DND-41 (cell line): ENCODE data around the gene ANKDD1A.

Source experiments
- ATAC-seq: fragments of 200-7000 bp; cut with Tn5 transposase; 3 replicates; pipeline ENCODE4 v1.9.1; 2021; ENCODE audit warnings: low read depth; ENCODE audit not compliant: insufficient read depth
- DNase-seq: peaks from one replicate; pipeline ENCODE4 v3.0.0-alpha.2; 2020
- H2AFZ ChIP-seq: 2 replicates; pipeline ENCODE4 v1.6.0; 2012; ENCODE audit warnings: low read depth, low read length
- H3K27ac ChIP-seq: 2 replicates; pipeline ENCODE4 v1.5.1; 2012; ENCODE audit warnings: low read length, inconsistent platforms
- H3K27me3 ChIP-seq: fragments of 200-600 bp; sonication (generic); 2 replicates; pipeline ENCODE4 v1.6.0; 2012; ENCODE audit warnings: low read length, mild to moderate bottlenecking, inconsistent platforms; ENCODE audit not compliant: insufficient read depth, poor library complexity
- H3K36me3 ChIP-seq: 2 replicates; pipeline ENCODE4 v1.5.1; 2012; ENCODE audit warnings: low read length, inconsistent platforms; ENCODE audit not compliant: insufficient read depth
- H3K4me1 ChIP-seq: 2 replicates; pipeline ENCODE4 v1.5.1; 2012; ENCODE audit warnings: mild to moderate bottlenecking, low read length; ENCODE audit not compliant: insufficient read depth
- H3K4me2 ChIP-seq: 2 replicates; pipeline ENCODE4 v1.6.0; 2012; ENCODE audit warnings: mild to moderate bottlenecking, moderate library complexity, low read length, inconsistent platforms; ENCODE audit not compliant: insufficient read depth
- H3K4me3 ChIP-seq, 2 experiments: fragments of 200-600 bp in 1 of 2; shearing (Covaris generic) in 1 of 2; 2 replicates each; pipeline ENCODE4 v1.5.1; 2012 to 2016; ENCODE audit warnings: inconsistent platforms in 2 of 2, low read length in 2 of 2, mild to moderate bottlenecking in 2 of 2, low read depth in 1 of 2, moderate library complexity in 1 of 2
- H3K79me2 ChIP-seq: 2 replicates; pipeline ENCODE4 v1.6.0; 2012; ENCODE audit warnings: low read length, inconsistent platforms; ENCODE audit not compliant: insufficient read depth
- H3K9ac ChIP-seq: 2 replicates; pipeline ENCODE4 v1.6.0; 2012; ENCODE audit warnings: low read depth, mild to moderate bottlenecking, inconsistent platforms, low read length, moderate library complexity
- H3K9me3 ChIP-seq: 2 replicates; pipeline ENCODE4 v1.5.1; 2012; ENCODE audit warnings: low read length, moderate library complexity, mild to moderate bottlenecking, inconsistent platforms; ENCODE audit not compliant: insufficient read depth, severe bottlenecking
- H4K20me1 ChIP-seq: 2 replicates; pipeline ENCODE4 v1.6.0; 2012; ENCODE audit warnings: low read length; ENCODE audit not compliant: insufficient read depth
- EZH2 ChIP-seq: IDR thresholded peaks from 3 replicates; pipeline ENCODE4 v1.6.1; 2012; ENCODE audit warnings: borderline replicate concordance, low read depth, mild to moderate bottlenecking, moderate library complexity, low read length, inconsistent platforms; ENCODE audit not compliant: severe bottlenecking
- TF ChIP-seq, protein P1 (sequence below): IDR thresholded peaks from 2 replicates; pipeline ENCODE4 v1.5.1; 2012; ENCODE audit warnings: borderline replicate concordance, low read length, moderate library complexity, mild to moderate bottlenecking; ENCODE audit not compliant: poor library complexity, severe bottlenecking; ENCODE audit errors: extremely low read depth

The ANKDD1A gene

DNA sequence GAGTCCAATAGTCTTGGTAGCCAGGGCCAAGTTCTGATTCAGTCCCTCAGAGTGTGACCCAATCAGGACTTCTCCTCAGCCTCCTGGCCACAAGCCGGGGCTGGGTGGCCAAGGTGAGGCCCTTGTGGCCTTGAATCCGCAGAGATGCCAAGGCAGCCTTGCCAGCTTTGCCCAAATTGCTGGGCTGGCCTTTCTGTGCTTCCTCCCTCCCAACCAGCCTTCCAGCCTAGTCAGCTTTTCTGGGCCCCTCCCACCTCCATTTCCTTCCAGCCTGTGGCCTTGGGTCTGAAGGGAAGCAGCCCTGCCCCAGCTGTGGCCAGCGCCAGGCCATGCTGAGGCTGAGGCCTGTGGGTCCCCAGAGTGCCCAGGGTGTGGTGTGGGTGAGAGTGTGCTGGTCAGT is 34.3 kb upstream of the ANKDD1A start:
- Histone ChIP-seq H3K36me3 (no peaks in the 10 kb centered on the region), H3K4me1 (no peaks in the 10 kb centered on the region), H3K9me3 (no peaks in the 10 kb centered on the region), H3K79me2 (no peaks in the 10 kb centered on the region), H3K9ac (no peak overlapping the region), H2AFZ (no peak overlapping the region), H3K27ac (no peak overlapping the region), H3K4me3 (no peak overlapping the region), H3K27me3 (no peaks in the 10 kb centered on the region), H3K4me2 (no peak overlapping the region), H4K20me1 (no peaks in the 10 kb centered on the region)
- no peak for DNase-seq
- ATAC-seq: no peak
- no peak for TF ChIP-seq EZH2
- TF ChIP-seq, protein P1, sequence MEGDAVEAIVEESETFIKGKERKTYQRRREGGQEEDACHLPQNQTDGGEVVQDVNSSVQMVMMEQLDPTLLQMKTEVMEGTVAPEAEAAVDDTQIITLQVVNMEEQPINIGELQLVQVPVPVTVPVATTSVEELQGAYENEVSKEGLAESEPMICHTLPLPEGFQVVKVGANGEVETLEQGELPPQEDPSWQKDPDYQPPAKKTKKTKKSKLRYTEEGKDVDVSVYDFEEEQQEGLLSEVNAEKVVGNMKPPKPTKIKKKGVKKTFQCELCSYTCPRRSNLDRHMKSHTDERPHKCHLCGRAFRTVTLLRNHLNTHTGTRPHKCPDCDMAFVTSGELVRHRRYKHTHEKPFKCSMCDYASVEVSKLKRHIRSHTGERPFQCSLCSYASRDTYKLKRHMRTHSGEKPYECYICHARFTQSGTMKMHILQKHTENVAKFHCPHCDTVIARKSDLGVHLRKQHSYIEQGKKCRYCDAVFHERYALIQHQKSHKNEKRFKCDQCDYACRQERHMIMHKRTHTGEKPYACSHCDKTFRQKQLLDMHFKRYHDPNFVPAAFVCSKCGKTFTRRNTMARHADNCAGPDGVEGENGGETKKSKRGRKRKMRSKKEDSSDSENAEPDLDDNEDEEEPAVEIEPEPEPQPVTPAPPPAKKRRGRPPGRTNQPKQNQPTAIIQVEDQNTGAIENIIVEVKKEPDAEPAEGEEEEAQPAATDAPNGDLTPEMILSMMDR: no peak

DNA sequence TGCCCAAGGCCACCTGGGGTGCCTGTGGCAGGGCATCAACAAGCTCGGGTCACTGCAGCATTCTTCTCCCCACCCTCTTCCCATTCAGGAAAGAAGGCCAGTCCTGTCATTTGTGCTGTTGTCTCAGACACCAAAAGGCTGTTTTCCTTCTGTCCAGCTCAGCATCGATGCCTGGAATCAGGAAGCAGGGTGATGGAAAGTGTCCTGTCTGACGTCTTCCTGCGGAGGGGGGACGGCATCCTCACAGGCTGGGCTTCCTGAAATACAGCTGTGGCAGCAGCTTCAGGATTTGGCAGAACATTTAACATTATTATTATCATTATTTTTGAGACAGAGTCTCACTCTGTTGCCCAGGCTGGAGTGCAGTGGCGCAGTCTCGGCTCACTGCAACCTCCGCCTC is 33.0 kb upstream of the ANKDD1A start:
- Histone ChIP-seq H3K4me1 (no peaks in the 10 kb centered on the region), H3K36me3 (no peaks in the 10 kb centered on the region), H3K79me2 (no peaks in the 10 kb centered on the region), H3K27me3 (no peaks in the 10 kb centered on the region), H3K4me2 (no peak overlapping the region), H3K9ac (no peak overlapping the region), H3K4me3 (no peak overlapping the region), H3K9me3 (no peaks in the 10 kb centered on the region), H4K20me1 (no peaks in the 10 kb centered on the region), H3K27ac (no peak overlapping the region), H2AFZ (no peak overlapping the region)
- DNase-seq: no peak
- no peak for TF ChIP-seq EZH2
- TF ChIP-seq, protein P1: no peak
- ATAC-seq: no peak

DNA sequence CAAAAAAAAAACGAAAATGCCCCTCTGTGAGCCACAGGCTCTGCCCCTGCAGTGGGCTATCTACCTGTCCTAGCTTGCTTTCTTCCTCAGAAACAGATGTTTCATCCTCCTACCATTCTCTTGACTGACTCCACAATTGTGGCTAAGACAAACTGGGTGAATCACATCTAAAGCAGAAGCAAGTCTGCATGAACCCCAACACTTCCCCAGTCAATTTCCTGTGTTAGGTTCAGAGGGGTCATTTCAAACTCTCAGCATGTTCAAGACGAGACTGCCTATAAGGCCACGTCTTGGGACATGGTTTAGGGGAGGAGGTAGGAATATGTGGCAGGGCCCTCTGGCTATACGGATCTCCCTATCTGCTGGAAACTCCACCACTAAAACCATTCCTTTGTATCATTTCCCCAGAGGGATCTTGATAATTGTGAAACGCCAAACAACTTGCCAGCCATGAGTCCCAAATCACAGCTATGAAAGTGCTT is 28.6 kb upstream of the ANKDD1A start:
- no peak overlapping the region for H3K4me3 ChIP-seq
- no peaks in the 10 kb centered on the region for H3K79me2 ChIP-seq
- no peak overlapping the region for H3K9ac ChIP-seq
- H3K27ac ChIP-seq: no peak overlapping the region
- no peaks in the 10 kb centered on the region for H3K9me3 ChIP-seq
- ATAC-seq: no peak
- no peaks in the 10 kb centered on the region for H3K36me3 ChIP-seq
- H4K20me1 ChIP-seq: no peaks in the 10 kb centered on the region
- H3K27me3 ChIP-seq: no peaks in the 10 kb centered on the region
- TF ChIP-seq EZH2: no peak
- TF ChIP-seq, protein P1: no peak
- no peaks in the 10 kb centered on the region for H3K4me1 ChIP-seq
- H2AFZ ChIP-seq: no peak overlapping the region
- DNase-seq: no peak
- H3K4me2 ChIP-seq: no peak overlapping the region

DNA sequence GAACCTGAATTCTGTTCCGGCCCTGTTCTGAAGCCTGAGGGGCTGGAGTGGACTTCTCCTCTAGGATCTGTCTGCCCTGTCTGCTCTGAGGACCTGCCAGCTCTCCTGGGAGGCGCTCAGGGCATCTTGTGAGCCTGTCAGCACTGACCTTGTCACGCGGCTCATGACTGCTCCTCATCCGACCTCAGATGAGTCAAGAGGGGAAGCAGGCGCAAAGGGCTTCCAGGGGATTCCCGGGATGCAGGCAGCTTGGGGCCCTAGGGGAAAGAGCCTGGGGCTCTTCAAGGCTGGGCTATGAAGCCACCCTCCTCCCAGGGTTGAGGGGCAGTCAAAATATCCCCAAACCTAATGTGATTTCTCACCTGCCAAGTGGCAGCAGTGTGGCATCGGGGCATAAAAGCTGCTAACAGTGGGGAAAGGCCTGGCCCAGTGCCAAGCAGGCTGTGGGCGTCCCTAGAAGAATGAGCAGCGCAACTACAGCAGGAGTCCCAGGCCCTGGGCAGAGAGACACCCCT is 27.6 kb upstream of the ANKDD1A start:
- DNase-seq (peak; percentile 15), ATAC-seq (no peak)
- Histone ChIP-seq H4K20me1 (no peaks in the 10 kb centered on the region), H3K4me2 (no peak overlapping the region), H2AFZ (no peak overlapping the region), H3K4me1 (no peaks in the 10 kb centered on the region), H3K27me3 (no peaks in the 10 kb centered on the region), H3K36me3 (no peaks in the 10 kb centered on the region), H3K4me3 (no peak overlapping the region), H3K27ac (no peak overlapping the region), H3K9ac (no peak overlapping the region), H3K9me3 (no peaks in the 10 kb centered on the region), H3K79me2 (no peaks in the 10 kb centered on the region)
- TF ChIP-seq, protein P1: no peak
- TF ChIP-seq EZH2: no peak
